Measurements from ENCODE around the gene CLCNKA.
"Not testable (repeated sequence)": the region's sequence is repeated elsewhere in the genome, so short reads cannot be mapped to it uniquely, and the experiment has no call there.

DNA sequence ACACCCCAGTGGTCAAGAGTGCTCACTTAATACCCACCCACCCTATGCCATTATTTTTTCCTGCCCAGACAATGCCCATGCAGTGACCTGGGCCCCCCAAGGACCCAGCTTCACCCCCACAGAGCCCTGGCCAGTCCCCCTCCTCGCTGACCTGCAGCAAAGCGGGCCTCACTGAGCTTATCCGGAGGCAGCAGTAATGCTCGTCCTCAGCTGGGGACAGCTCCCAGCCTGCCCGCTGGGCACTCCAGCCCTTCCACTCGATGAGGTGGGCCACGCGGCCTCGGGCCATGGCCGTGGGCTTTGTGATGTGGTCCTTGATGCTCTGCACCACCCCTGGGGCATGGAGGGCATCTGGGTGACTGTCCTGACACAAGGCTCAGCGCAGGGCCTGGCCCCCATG is 14.6 kb downstream of the CLCNKA start:
- not testable (repeated sequence) for TF ChIP-seq ZFX (IDR thresholded peaks at IDR 0.05)
- TF ChIP-seq, protein P1, sequence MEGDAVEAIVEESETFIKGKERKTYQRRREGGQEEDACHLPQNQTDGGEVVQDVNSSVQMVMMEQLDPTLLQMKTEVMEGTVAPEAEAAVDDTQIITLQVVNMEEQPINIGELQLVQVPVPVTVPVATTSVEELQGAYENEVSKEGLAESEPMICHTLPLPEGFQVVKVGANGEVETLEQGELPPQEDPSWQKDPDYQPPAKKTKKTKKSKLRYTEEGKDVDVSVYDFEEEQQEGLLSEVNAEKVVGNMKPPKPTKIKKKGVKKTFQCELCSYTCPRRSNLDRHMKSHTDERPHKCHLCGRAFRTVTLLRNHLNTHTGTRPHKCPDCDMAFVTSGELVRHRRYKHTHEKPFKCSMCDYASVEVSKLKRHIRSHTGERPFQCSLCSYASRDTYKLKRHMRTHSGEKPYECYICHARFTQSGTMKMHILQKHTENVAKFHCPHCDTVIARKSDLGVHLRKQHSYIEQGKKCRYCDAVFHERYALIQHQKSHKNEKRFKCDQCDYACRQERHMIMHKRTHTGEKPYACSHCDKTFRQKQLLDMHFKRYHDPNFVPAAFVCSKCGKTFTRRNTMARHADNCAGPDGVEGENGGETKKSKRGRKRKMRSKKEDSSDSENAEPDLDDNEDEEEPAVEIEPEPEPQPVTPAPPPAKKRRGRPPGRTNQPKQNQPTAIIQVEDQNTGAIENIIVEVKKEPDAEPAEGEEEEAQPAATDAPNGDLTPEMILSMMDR (conservative IDR thresholded peaks at IDR 0.05): not testable (repeated sequence)

Data from C4-2B (cell line).